Measurements from ENCODE around the gene OR56A3.

OR56A3 gene

GRCh38 chr11:5928271-5928670, 13.8 kb upstream of the OR56A3 start:
- no peak overlapping the region for H3K27ac ChIP-seq
- TF ChIP-seq CTCF (IDR thresholded peaks at IDR 0.05) = no peak
- no peak for TF ChIP-seq ZFX (IDR thresholded peaks at IDR 0.05; ENCODE audit: borderline replicate concordance)

GRCh38 chr11:5928811-5929210, 13.2 kb upstream of the OR56A3 start:
- H3K27ac ChIP-seq = no peak overlapping the region
- TF ChIP-seq CTCF (IDR thresholded peaks at IDR 0.05) (no peak), ZFX (IDR thresholded peaks at IDR 0.05; ENCODE audit: borderline replicate concordance) (no peak)

GRCh38 chr11:5929571-5930368, 12.3 kb upstream of the OR56A3 start:
- no peak overlapping the region for H3K27ac ChIP-seq
- TF ChIP-seq ZFX (IDR thresholded peaks at IDR 0.05; ENCODE audit: borderline replicate concordance) (no peak), CTCF (IDR thresholded peaks at IDR 0.05) (no peak)

GRCh38 chr11:5930614-5931013, 11.4 kb upstream of the OR56A3 start:
- no peak for TF ChIP-seq CTCF (IDR thresholded peaks at IDR 0.05)
- TF ChIP-seq ZFX (IDR thresholded peaks at IDR 0.05; ENCODE audit: borderline replicate concordance) = no peak
- no peak overlapping the region for H3K27ac ChIP-seq

- no peak overlapping the region for H3K27ac ChIP-seq
- TF ChIP-seq ZFX (IDR thresholded peaks at IDR 0.05; ENCODE audit: borderline replicate concordance) (no peak), CTCF (IDR thresholded peaks at IDR 0.05) (no peak)
These were observed 11.0 kb upstream of the OR56A3 start for GRCh38 chr11:5931061-5931460.

- H3K27ac ChIP-seq = no peak overlapping the region
- TF ChIP-seq ZFX (IDR thresholded peaks at IDR 0.05; ENCODE audit: borderline replicate concordance) (no peak), CTCF (IDR thresholded peaks at IDR 0.05) (no peak)
These were observed 9.4 kb upstream of the OR56A3 start for GRCh38 chr11:5932671-5933070.

- no peak overlapping the region for H3K27ac ChIP-seq
- no peak for TF ChIP-seq CTCF (IDR thresholded peaks at IDR 0.05)
- no peak for TF ChIP-seq ZFX (IDR thresholded peaks at IDR 0.05; ENCODE audit: borderline replicate concordance)
These were observed 8.9 kb upstream of the OR56A3 start for GRCh38 chr11:5933116-5933515.
